NCI-H1105 treated with DMSO at 0.1 percent for 48 hours (cell line): ENCODE data around the gene NDUFS6.
"Not testable (repeated sequence)": the region's sequence is repeated elsewhere in the genome, so short reads cannot be mapped to it uniquely, and the experiment has no call there.

Experiments used
- DNase-seq: peaks from one replicate; lab custom pipeline; 2025; lab: John Stamatoyannopoulos, UW

Gene NDUFS6

DNA sequence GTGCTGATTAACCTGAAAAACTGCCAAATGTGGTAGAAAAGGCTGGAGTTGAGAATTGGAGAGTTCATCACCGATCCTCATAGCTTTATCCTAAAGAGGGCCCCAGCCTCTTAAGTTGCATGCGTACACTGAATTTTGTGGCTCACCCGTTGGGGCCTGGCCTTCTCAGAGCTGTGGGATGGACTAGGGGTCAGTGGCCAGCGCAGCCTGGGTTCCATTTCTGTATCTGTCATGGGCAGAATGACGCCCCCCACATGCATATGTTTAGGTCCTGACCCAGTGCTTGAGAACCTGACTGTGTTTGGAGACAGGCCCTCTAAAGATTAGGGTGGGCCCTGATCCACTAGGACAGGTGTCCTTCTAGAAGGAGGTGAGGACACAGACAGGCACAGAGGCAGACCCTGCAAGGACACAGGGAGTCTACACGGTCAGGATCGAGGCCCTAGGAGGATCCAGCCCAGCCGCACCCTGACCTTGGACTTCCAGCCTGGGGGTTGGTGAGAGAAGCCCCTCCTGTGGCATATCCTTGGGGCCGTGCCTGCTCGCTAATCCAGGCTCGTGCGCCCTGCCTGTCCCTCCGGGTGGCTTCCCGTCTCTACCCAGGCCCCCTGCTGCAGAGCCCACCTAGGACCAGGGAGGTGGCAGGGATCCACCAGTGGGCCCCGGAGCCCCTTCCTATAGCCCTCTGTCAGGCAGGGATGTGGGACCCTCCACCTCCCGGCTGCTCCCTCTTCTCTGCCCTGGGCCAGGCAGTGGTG, 32.2 kb downstream of the NDUFS6 start:
- no peak for DNase-seq

DNA sequence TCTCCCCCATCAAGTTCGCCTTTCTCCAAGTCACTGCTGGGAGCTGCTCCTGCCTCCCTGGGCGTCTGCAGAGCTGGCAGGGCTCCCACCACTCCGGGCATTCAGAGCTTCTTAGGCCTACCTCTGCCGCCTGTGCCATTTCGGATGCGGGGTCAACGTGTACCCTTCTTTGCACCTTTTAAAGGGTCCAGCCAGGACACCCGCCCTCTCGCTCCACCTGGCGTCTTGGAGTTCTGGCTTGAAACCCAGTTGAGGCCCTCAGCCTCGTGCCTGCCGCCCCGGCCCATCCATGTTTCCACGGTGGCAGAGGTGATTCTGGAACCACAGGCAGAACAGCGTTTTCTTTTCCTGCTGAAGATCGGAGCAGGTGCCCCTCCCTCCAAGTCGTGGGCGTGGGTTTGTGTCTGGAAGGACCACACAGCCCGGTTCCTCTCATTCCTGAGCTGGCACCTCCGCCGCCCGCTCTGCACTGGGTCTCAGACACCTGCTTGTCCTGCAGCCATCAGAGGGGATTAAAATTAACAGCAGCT, 32.9 kb downstream of the NDUFS6 start:
- no peak for DNase-seq

DNA sequence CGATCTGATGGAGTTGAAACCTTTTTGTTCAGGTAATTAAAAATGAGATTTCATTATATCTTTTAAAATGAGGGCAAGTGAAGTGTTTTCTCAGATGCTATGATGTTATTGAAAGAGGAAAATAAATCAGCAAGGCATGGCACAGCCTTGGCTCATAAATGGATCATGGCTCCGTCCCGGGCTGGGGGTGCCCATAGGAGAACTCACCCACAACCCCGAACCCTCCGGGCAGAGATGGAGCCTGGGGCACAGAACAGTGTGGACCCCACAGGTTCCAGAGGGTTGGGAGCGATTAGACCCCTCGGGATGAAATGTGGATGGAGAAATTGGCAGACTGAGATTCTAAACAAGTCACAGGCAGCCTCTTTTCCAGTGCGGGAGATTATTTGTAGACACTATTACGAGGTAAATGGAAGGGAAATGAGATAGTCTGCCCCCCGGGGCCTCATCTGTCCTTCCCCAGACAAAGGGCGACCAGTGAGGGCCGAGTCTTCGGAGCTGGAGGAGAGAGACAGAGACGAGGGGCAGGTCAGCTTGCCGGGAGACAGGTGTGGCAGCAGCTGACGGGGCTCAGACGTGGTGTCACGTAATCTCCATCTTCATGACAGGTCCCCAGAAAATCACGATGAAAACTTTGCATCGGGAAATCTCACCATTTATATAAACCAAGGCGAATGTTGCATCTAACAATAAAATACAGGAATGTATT, 33.7 kb downstream of the NDUFS6 start:
- no peak for DNase-seq

DNA sequence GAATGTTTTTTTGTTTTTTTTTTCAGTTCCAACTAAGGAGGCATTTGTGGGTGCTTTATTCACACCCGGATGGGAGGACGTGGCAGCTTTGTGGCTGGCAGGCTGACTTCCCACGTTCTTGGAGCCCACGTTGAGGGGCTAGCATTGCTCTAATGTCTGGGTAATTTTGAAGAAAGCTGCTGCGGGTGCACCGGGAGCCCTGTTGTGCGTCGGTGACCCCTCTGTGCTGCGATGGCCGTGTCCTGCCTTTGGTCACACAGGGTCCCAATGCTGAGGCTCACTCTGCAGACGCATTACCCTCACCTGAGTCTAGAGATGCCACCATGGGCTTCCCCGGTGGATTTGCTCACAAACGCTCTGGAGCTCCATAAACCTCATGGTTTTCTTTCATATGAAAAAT, 34.2 kb downstream of the NDUFS6 start:
- DNase-seq: no peak

DNA sequence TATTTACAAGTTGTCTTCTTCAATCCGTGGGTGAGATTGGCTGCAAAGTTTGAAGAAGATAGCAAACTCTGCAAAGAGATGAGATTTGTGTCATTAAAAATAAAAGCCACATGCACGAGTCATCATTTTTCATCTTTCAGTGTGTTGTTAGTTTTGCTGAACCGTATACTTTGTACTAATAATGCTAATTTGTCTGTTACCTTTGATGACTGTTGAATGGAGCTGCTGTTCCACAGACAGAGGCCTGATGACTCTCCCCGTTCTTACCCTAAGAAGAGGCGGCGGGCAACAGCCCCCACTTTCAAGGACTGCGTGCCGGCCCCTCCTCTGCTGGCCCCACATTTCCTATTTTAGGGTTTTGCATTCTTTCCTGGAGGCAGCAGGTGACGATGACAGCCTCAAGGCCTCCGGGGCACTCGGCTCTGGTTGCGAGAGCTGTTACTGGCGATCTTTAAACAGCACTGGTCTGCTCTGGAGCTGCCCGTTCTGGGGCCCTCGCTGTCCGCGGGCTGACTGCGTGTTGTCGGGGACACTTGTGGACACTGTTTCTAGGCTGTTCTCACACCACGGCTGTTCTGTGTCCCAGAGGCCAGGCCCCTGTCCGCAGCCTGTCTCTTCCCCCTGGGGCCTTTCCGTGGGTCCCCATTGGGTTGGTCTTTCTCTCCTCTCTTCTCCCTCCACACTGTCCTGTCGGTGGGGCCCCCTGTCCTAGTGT, 35.1 kb downstream of the NDUFS6 start:
- DNase-seq: no peak

DNA sequence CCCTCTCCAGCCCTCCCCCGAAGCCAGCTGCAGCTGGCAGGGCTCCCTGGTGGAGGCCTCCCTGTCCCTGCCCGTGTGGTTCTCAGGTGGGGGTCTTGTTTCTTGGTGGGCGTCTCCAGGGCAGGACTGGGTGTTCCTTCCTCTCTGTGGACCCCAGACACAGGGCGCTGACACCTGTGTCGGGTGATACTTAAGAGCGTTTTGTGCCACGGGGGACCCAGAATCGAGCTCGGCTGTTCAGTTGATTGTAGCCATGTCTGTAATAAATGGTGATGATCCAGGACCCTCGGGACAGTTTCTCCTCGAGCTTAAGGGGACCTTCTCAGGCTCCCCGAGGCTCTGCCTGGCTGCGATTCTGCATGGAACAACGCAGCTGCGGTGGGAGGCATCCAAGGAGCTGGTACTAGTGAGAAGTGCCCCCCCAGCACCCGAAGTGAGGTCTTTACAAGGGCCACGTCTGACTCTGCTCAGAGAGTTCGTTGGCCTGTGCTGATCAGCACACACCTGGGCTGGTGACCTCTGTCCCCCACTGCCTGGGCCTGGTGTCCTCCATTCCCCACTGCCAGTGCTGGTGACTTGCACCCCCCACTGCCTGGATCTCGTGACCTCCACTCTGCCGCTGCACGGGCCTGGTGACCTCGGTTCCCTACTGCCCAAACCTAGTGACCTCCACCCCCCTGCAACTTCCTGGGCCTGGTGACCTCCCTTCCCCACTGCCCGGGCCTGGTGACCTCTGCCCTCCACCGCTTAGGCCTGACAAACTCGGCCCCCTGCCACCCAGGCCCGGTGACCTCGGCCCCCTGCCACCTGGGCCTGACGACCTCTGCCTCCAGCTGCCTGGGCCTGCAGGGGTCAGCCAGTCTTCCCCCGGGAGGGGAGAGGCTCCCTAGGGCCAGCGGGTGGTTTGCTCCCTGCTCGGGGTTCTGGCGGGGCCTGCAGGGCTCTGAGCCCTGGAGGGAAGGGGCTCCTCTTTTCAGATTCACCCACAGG, 36.0 kb downstream of the NDUFS6 start:
- DNase-seq: no peak

DNA sequence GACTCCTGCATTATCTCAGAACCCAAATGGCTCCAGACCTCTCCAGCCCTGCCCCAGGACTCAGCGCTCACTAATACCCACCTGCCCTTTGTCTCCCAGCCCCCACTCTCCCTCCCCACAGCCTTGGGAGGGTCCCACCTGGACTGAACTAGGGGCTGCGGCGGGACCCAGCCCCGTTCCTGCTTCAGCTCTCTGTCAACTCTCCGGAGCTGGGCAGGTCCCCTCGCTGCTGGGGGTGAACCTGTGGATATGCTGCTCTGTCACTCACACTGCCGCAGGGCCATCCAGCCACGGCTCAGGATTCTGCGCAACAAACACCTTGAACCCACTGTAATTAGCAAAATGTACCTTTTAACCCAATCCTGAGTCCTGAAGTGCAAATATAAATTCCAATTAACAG, 36.8 kb downstream of the NDUFS6 start:
- no peak for DNase-seq

DNA sequence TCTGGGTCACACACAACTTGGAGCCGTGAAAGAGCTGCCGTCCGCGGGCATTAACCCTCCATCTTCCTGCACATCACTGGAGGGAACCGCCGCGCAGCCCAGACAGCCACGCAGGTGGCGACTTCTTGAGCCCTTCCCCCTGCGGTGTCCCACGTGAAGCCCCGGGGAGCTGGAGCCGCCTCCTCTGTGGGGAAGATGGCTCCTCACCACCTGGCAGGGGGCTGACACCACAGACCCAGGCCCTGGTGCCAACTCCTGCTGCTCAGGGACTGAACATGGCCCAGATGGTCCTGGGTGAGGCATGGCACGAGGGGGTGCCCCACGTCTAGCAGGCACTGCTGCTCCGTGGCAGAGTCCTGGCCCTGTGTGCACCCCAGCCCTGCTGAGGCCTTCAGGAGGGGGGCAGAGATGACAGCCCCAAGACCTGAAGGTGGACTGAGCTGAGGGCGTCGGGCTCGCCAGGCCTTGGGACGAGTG, 38.9 kb downstream of the NDUFS6 start:
- no peak for DNase-seq

DNA sequence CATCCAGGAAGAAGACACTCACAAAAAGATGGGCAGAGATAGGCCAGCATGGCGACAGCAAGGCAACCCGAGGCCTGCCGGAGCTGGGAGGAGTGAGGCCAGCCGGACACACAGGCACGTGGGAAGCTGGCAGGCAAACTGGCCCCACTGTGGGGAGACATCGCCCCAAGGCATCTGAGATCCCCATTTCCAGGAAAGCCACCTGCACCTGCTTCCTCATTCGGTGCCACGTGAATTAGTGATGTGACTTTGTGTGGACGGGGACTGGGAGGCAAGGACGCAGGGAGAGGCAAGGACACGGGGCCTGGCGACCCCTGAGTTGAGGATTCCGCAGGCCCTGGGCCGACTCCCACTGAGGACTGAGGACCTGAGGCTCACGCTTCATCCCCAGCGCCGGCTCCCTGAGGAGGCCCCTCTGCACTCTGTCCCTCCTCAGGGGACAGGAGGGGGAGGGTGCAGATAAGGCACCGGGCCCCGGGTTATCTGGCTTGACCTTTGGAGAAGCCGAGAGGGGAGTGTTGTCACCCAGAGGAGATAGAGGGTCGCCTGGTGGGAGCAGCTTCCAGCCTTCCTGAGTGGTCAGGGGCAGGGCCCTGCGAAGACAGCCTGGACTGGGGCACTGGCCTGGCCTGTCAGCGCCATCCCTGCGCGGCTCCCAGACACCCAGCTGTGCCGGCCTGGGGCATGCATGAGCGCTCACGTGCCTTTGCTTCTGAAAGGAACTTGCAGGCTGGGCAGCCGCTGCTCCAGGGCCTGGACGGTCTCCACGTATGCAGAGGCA, 39.7 kb downstream of the NDUFS6 start:
- DNase-seq: no peak

DNA sequence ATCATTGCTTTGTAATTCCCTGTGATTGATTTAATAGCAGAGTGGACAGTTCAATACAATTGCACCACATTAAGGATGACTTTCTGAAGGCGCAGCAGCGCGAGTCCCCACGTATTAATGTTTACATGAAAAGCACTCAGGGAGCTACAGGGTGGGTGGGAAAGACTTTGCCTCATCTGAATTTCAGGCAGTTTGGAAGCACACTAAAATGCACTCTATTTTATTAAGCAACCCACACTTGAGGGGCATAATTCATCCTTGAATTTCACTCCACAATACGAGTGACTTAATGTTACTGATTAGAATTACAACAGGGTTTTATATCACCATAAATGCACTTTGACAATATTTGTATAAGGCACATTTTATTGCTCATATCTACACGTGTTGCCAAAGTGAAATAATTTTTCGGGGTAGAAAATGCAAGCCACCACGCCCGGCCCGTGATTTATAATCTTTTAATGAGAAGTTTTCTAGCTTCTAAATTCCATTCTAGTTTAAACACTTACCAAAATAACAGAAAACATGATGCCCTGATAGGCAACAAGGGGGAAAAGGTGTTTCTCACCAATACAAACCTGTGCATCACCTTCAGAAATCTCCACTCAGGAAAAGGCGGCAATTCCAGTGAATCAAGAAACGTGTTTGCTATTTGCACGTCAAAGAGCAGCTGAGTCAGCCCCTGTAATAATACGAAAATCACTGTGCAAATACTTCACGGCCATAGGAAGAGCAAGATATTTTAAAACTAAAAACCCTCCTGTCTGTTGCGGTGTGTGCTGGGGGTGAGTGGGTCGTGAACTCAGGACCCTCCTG, 41.0 kb downstream of the NDUFS6 start:
- no peak for DNase-seq

DNA sequence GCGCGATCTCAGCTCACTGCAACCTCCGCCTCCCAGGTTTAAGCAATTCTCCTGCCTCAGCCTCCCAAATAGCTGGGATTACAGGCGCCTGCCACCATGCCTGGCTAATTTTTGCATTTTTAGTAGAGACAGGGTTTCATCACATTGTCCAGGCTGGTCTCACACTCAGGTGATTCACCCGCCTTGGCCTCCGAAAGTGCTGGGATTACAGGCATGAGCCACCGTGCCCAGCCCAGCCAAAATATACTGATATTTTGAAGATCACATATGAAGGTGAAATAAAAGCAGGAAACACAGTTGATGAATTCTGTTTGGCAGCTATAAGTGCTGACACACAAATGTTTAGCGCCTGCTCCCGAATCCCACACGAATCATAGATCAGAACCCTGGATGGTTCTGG, 42.6 kb downstream of the NDUFS6 start:
- not testable (repeated sequence) for DNase-seq

DNA sequence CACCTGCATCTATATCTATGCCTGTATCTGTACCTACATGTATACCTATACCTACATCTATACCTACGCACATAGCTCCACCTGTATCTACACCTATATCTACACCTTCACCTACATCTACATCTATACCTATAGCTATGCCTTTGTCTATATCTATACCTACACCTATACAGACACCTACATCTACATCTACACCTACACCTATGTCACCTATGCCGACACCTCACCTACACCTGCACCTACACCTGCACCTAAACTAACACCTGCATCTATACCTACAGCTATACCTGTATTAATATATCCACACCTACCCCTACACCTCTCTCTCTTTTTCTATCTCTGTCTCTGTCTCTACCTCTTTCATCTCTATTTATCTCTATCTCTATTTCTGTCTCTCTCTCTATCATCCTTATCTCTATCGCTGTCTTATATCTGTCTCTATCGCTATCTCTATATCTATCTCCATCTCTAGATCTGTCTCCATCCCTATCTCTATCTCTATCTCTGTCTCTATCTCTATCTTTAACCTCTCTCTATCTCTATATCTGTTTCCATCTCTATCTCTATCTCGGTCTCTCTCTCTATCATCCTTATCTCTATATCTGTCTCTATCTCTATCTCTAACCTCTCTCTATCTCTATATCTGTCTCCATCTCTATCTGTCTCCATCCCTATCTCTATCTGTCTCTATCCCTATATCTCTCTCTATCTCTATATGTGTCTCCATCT, 43.7 kb downstream of the NDUFS6 start:
- DNase-seq: no peak

DNA sequence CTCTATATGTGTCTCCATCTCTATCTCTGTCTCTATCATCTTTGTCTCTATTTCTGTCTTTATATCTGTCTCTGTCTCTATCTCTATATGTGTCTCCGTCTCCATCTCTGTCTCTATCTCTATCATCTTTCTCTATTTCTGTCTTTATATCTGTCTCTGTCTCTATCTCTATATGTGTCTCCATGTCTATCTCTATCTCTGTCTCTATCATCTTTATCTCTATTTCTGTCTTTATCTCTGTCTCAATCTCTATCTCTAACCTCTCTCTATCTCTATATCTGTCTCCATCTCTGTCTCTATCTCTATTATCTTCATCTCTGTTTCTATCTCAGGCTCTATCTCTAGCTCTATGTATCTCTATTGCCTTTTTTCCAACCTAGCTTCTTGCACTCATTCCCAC, 44.5 kb downstream of the NDUFS6 start:
- no peak for DNase-seq

DNA sequence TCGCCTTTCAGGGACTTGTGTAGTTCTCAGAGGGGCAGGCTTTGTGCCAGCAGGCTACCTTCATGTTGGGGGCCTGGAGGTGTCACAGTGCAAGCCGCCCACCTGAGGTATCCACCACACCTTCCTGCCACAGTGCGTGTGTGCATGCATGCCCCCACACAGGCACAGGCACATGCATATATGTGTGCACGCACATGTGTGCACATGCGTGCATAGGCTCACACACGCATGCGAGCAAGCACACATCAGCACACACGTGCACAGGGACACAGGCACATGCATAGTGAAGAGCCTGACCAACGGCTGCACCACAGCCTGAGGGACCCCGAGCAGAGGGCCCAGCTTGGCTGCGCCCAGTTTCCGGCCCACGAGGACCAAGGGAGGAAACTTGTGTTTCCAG, 45.4 kb downstream of the NDUFS6 start:
- DNase-seq: no peak

DNA sequence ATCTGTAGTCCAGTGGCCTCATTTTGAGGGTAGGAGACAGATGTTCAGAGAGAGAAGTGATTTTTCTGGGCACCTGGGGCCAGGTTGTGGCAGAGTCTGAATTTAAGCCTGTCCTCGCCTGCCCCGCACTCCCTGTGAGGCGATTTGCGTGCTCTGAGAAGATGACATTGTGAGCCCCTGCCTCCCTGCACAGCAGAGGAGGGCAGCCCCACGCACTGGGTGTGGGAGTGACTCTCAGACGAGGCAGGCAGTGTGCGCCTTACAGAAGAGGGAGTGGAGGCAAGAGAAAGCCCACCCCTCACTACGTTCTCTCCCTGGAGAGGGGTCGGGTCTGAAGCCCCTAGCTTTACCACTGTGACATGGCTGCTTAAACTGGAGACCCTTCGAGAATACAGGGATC, 45.8 kb downstream of the NDUFS6 start:
- DNase-seq: no peak

DNA sequence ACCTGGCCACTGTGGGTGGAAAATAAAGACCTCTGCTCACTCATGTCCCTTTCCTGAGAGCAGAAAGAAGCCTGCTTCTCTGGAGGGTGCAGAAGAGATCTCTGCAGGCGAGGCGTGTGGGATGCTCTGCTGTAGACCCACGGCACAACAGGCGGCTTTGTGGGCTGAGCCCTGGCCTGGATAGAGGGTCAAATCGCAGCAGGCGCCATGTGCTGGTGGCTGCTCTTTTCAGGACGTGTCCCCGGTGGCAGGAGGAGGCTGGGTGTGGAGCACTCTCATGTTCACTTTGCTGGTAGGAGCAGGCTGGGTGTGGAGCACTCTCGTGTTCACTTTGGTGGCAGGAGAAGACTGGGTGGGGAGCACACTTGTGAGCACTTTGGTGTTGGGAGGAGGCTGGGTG, 46.4 kb downstream of the NDUFS6 start:
- no peak for DNase-seq

DNA sequence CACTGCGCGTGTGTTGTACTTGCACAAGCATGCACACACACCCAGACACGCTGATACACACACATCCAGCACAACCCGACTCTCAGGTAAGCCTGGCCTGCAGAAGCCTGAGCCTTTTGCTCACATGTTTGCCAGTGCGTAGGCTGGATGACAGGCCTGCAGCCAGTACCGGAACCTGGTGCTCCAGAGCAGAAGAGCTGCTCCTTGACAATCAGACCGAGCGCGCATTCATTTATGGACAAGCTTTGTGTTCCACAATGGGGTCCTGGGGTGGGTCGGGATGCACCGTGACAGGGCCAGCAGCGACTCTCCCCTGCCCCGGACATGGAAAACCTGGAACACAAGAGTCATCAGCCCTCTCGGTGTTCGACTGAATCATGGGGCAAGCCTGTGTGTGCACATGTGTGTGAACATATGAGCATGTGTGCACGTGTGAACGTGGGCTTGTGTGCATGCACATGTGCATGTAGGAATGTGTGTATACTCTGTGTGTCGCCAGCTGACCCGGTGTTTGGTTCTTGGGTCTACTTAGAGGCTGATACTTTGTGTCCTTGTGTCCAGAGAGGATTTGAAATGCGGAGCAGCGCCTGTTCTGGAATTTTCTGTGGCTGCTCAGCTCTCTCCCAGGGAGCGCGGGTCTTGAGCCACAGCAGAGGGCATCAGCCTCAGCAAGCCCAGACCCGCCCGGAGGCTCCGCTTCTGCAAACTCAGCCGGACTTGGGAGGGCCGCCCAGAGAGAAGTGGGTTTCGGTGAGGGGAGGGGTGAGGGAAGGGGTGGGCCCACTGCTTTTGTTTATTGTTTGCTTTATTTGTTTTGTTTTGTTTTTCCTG, 49.3 kb downstream of the NDUFS6 start:
- no peak for DNase-seq

DNA sequence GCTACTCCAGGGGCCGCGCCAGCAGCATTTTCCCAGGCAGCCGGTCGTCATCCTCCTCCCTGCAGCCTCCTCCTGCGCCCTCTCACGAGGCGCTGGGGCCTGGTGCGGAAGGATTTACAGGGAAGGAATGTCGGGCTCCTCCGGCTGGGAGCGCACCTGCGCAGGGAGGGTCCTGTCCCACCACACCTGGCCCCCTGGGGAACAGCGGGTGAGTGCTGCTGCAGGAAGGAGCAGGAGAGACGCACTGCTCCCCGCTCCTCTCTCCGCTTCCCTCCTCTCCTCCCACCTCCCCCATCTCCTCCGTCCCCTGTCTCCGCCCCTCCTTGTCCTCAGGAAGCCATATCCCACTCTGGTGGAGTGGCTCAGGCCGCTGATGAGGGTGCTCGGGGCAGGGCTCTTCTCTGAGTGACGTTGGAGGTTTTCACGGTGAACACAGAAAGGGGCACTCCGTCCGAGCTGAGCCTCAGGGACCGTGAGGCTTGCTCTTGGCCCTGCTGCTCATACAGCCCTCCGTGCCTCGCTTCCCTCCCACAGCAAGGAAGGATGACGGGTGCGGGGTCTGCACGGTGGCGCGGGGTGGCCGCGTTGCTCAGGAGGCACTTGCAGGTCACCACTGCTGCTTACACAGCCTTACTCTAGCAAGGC, 50.2 kb downstream of the NDUFS6 start:
- no peak for DNase-seq
